Omental fat pad (tissue), 4 donors: ENCODE results near the gene ACSM3. TPM values are rescaled to one million over a fixed set of nuclear protein-coding genes. Genes with fewer than 3 reads are reported as not detected.
"Not testable (repeated sequence)": the region's sequence is repeated elsewhere in the genome, so short reads cannot be mapped to it uniquely, and the experiment has no call there.

Experiments
- ATAC-seq: fragments of 150-250 bp; one replicate; pipeline ENCODE4 v1.9.1; 2016; ENCODE audit warnings: mild to moderate bottlenecking, moderate library complexity; ENCODE audit not compliant: low FRiP score
- DNase-seq: peaks from one replicate; pipeline ENCODE4 v3.0.0-alpha.2; 2019; ENCODE audit warnings: low spot score
- total RNA-seq, 4 donors: library from RNA; depleted of rRNA; stranded (reverse); fragments of >200 nt; gene quantifications; one replicate each; pipeline ENCODE4 v1.1.0, GENCODE V29; 2016
- TF ChIP-seq, protein P1 (sequence below), 3 donors: fragments of 450-650 bp; IDR thresholded peaks; one replicate each; pipeline ENCODE4 v1.5.1; 2016 to 2017; ENCODE audit warnings: antibody characterized with exemption in 3 of 3, mild to moderate bottlenecking in 3 of 3, moderate library complexity in 2 of 3

ACSM3 gene
- total RNA-seq, 4 donors from 2014 or later = 7.2 to 82.9 (median 10.9) TPM

- TF ChIP-seq, protein P1, sequence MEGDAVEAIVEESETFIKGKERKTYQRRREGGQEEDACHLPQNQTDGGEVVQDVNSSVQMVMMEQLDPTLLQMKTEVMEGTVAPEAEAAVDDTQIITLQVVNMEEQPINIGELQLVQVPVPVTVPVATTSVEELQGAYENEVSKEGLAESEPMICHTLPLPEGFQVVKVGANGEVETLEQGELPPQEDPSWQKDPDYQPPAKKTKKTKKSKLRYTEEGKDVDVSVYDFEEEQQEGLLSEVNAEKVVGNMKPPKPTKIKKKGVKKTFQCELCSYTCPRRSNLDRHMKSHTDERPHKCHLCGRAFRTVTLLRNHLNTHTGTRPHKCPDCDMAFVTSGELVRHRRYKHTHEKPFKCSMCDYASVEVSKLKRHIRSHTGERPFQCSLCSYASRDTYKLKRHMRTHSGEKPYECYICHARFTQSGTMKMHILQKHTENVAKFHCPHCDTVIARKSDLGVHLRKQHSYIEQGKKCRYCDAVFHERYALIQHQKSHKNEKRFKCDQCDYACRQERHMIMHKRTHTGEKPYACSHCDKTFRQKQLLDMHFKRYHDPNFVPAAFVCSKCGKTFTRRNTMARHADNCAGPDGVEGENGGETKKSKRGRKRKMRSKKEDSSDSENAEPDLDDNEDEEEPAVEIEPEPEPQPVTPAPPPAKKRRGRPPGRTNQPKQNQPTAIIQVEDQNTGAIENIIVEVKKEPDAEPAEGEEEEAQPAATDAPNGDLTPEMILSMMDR (IDR thresholded peaks at IDR 0.05) = no peak
- ATAC-seq (no peak), DNase-seq (no peak)
Measured at GRCh38 chr16:20744922-20745440, 18.8 kb upstream of the ACSM3 start.

DNA sequence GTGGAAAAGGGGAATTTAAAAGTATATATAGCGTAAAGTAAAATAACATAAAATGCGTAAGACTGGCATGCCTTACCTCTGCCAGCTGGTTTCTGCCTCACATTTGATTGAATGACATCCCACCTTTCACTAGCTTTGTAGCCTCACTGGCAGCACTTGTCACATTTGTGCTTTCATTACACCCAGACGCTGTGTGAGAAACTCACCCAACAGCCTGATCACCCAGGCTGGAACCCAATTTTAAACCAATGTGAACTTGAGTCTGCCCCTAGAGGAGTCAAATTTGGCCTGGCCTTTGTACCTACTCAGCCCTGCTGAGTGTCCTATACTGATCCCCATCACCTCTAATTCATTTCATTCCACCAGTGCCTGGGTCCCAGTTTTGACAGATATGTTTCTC is 17.4 kb upstream of the ACSM3 start:
- ATAC-seq = no peak
- DNase-seq = no peak
- TF ChIP-seq, protein P1 (IDR thresholded peaks at IDR 0.05) = no peak

DNA sequence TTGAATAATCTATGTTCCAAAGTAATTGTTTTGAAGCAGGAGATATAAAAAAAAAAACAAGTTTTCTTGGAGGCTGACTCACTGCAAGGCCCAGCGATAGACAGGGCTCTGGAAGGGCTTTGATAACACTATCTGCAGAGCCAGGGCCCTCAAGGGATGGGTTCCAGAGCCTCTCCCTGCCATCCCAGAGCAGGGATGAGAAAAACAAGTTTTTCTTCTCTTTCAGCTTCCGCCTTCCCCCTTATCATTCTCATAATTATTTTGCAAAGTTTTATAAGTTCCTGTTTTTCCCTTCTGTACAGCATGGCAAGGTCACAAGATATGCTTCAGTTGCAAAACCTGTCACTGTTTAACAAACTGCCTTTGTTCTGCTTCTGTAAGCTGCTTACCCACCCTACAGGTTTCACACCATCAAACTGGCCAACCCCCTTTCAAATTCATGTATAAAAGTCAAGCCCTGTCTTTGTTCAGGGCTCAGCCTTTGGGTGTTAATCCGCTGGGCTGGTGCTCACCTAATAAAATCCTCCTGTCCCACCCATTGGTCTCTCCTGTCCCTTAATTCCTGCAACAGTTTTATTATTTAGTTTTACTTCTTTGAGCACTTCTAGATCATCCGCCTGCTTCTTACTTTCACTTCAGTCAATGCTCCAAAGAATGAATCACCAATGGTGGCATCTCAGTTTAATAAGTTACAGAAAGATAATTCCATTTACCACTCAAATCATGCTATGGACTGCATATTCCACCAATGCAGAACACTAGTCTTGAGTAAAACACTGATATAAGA is 16.6 kb upstream of the ACSM3 start:
- DNase-seq (no peak), ATAC-seq (no peak)
- TF ChIP-seq, protein P1 (IDR thresholded peaks at IDR 0.05) = no peak

DNA sequence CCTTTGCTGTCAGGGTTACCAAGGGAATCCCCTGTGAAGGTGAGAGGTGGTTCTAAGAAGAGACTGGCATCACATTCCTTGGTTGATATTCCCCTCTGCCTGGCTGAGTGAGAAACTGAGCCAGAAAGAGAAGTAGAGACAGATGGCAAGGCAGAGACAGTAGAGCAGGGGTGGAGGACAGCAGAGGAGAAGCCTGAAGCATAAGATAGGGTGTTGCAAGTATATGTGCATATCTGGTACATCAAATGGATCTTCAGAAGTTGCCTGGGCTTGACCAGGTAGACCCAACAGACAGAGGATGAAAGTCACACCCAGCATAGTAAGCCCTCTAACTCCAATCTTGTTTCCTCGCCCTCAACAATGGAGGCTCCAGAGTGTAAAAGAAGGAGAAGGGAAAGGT is 14.3 kb upstream of the ACSM3 start:
- ATAC-seq = no peak
- DNase-seq = no peak
- TF ChIP-seq, protein P1 (IDR thresholded peaks at IDR 0.05) = no peak

DNA sequence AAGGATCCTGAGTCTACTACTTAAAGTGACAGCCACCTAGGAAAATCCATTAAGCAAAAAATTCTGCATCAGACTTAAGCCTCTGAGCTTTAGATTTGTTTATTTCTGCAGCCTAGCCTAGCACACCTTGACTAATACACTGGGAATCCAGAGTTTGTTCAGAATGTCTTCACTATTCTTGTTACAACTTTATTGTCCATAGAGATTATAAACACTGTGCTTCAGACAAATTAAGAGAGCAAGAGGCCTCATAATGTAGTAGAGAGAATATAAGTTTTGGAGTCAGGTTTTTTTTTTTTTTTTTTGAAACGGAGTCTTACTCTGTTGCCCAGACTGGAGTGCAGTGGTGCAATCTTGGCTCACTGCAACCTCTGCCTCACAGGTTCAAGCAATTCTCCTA is 13.3 kb upstream of the ACSM3 start:
- no peak for ATAC-seq
- TF ChIP-seq, protein P1 (IDR thresholded peaks at IDR 0.05) = no peak

GRCh38 chr16:20753727-20754126 is 10.1 kb upstream of the ACSM3 start:
- TF ChIP-seq, protein P1 (IDR thresholded peaks at IDR 0.05) = no peak
- DNase-seq (no peak), ATAC-seq (no peak)

More for the DNA sequence above, 13.3 kb upstream of the ACSM3 start:
- no peak for DNase-seq

- TF ChIP-seq, protein P1 (IDR thresholded peaks at IDR 0.05) = no peak
- no peak for ATAC-seq
- DNase-seq = no peak
Measured at GRCh38 chr16:20755238-20755637, 8.6 kb upstream of the ACSM3 start.

DNA sequence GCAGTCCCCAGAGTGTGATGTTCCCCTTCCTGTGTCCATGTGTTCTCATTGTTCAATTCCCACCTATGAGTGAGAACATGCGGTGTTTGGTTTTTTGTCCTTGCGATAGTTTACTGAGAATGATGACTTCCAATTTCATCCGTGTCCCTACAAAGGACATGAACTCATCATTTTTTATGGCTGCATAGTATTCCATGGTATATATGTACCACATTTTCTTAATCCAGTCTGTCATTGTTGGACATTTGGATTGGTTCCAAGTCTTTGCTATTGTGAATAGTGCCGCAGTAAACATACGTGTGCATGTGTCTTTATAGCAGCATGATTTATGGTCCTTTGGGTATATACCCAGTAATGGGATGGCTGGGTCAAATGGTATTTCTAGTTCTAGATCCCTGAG is 8.0 kb upstream of the ACSM3 start:
- not testable (repeated sequence) for DNase-seq, ATAC-seq
